Muscle layer of colon (tissue), 2 donors: ENCODE data around the gene HEPACAM.

Experiments
- H3K27ac ChIP-seq: one replicate; pipeline ENCODE4 v1.7.0; 2013; ENCODE audit warnings: low read depth, mild to moderate bottlenecking, low read length, moderate library complexity
- H3K27me3 ChIP-seq, 2 donors: one replicate each; pipeline ENCODE4 v1.7.0; 2013; ENCODE audit warnings: low read length in 2 of 2, mild to moderate bottlenecking in 2 of 2; ENCODE audit not compliant: insufficient read depth in 2 of 2, control insufficient read depth in 1 of 2
- H3K36me3 ChIP-seq: one replicate; pipeline ENCODE4 v1.7.0; 2013; ENCODE audit warnings: mild to moderate bottlenecking, low read length; ENCODE audit not compliant: insufficient read depth
- H3K4me1 ChIP-seq: one replicate; pipeline ENCODE4 v1.7.0; 2013; ENCODE audit warnings: mild to moderate bottlenecking, low read length; ENCODE audit not compliant: insufficient read depth
- H3K4me3 ChIP-seq, 2 donors: one replicate each; pipeline ENCODE4 v1.7.0; 2013; ENCODE audit warnings: low read length in 2 of 2, low read depth in 1 of 2, mild to moderate bottlenecking in 1 of 2, moderate library complexity in 1 of 2
- H3K9ac ChIP-seq: one replicate; pipeline ENCODE4 v1.7.0; 2013; ENCODE audit warnings: low read length
- H3K9me3 ChIP-seq: one replicate; pipeline ENCODE4 v1.7.0; 2013; ENCODE audit warnings: mild to moderate bottlenecking, low read length
- donor health status: abdominal sarcoma.
- donor health status: Adenocarcinoma of cecum.

HEPACAM gene

GRCh38 chr11:124889191-124890091 lies 46.4 kb downstream of the HEPACAM start:
- Histone ChIP-seq H3K4me1 (peaks cover 14% of the 10 kb centered on the region), H3K36me3 (no peaks in the 10 kb centered on the region), H3K27me3 (peaks cover 0 to 16% of the 10 kb centered on the region in 2 donors), H3K9ac (no peak overlapping the region), H3K27ac (no peak overlapping the region), H3K4me3 (no peak overlapping the region), H3K9me3 (no peaks in the 10 kb centered on the region)

GRCh38 chr11:124887667-124888013 lies 48.2 kb downstream of the HEPACAM start:
- no peak overlapping the region for H3K4me3 ChIP-seq
- no peaks in the 10 kb centered on the region for H3K9me3 ChIP-seq
- no peaks in the 10 kb centered on the region for H3K36me3 ChIP-seq
- H3K27ac ChIP-seq = no peak overlapping the region
- H3K27me3 ChIP-seq = peaks cover 0 to 16% of the 10 kb centered on the region in 2 donors
- H3K9ac ChIP-seq = no peak overlapping the region
- peaks cover 16% of the 10 kb centered on the region for H3K4me1 ChIP-seq

GRCh38 chr11:124886978-124887666 lies 48.7 kb downstream of the HEPACAM start:
- H3K4me3 ChIP-seq = no peak overlapping the region
- peaks cover 12% of the 10 kb centered on the region for H3K4me1 ChIP-seq
- H3K27ac ChIP-seq = no peak overlapping the region
- H3K9ac ChIP-seq = no peak overlapping the region
- H3K9me3 ChIP-seq = no peaks in the 10 kb centered on the region
- peaks cover 0 to 16% of the 10 kb centered on the region in 2 donors for H3K27me3 ChIP-seq
- no peaks in the 10 kb centered on the region for H3K36me3 ChIP-seq

- no peaks in the 10 kb centered on the region for H3K9me3 ChIP-seq
- no peak overlapping the region for H3K27ac ChIP-seq
- H3K36me3 ChIP-seq = no peaks in the 10 kb centered on the region
- H3K4me1 ChIP-seq = peaks cover 12% of the 10 kb centered on the region
- peaks cover 0 to 16% of the 10 kb centered on the region in 2 donors for H3K27me3 ChIP-seq
- H3K4me3 ChIP-seq = no peak overlapping the region
- H3K9ac ChIP-seq = no peak overlapping the region
These were observed 49.4 kb downstream of the HEPACAM start for GRCh38 chr11:124886476-124886875.

- Histone ChIP-seq H3K4me1 (peaks cover 4% of the 10 kb centered on the region), H3K27me3 (peaks cover 0 to 16% of the 10 kb centered on the region in 2 donors), H3K27ac (no peak overlapping the region), H3K9me3 (no peaks in the 10 kb centered on the region), H3K9ac (no peak overlapping the region), H3K4me3 (no peak overlapping the region), H3K36me3 (no peaks in the 10 kb centered on the region)
These were observed 50.9 kb downstream of the HEPACAM start for GRCh38 chr11:124884869-124885479.

GRCh38 chr11:124884340-124884739 lies 51.5 kb downstream of the HEPACAM start:
- no peak overlapping the region for H3K27ac ChIP-seq
- peaks cover 0 to 16% of the 10 kb centered on the region in 2 donors for H3K27me3 ChIP-seq
- no peaks in the 10 kb centered on the region for H3K9me3 ChIP-seq

GRCh38 chr11:124882339-124883071 lies 53.3 kb downstream of the HEPACAM start:
- Histone ChIP-seq H3K4me3 (no peak overlapping the region), H3K4me1 (peaks cover 13% of the 10 kb centered on the region)

More at GRCh38 chr11:124884340-124884739, 51.5 kb downstream of the HEPACAM start:
- Histone ChIP-seq H3K4me3 (no peak overlapping the region), H3K36me3 (no peaks in the 10 kb centered on the region), H3K9ac (no peak overlapping the region), H3K4me1 (peaks cover 4% of the 10 kb centered on the region)

GRCh38 chr11:124880958-124881357 lies 54.9 kb downstream of the HEPACAM start:
- Histone ChIP-seq H3K27ac (no peak overlapping the region), H3K36me3 (no peaks in the 10 kb centered on the region), H3K27me3 (no peaks in the 10 kb centered on the region), H3K9ac (no peak overlapping the region), H3K4me1 (peaks cover 18% of the 10 kb centered on the region), H3K9me3 (no peaks in the 10 kb centered on the region), H3K4me3 (no peak overlapping the region)

More at GRCh38 chr11:124882339-124883071, 53.3 kb downstream of the HEPACAM start:
- H3K27me3 ChIP-seq = peaks cover 0 to 7% of the 10 kb centered on the region in 2 donors
- no peak overlapping the region for H3K27ac ChIP-seq
- no peaks in the 10 kb centered on the region for H3K9me3 ChIP-seq
- no peaks in the 10 kb centered on the region for H3K36me3 ChIP-seq
- H3K9ac ChIP-seq = no peak overlapping the region

GRCh38 chr11:124880290-124880611 lies 55.6 kb downstream of the HEPACAM start:
- H3K4me3 ChIP-seq = no peak overlapping the region
- no peak overlapping the region for H3K9ac ChIP-seq
- no peak overlapping the region for H3K27ac ChIP-seq
- peaks cover 22% of the 10 kb centered on the region for H3K4me1 ChIP-seq
- H3K36me3 ChIP-seq = no peaks in the 10 kb centered on the region
- H3K9me3 ChIP-seq = no peaks in the 10 kb centered on the region
- peaks cover 0 to 3% of the 10 kb centered on the region in 2 donors for H3K27me3 ChIP-seq

- Histone ChIP-seq H3K4me1 (peaks cover 22% of the 10 kb centered on the region), H3K27me3 (peaks cover 0 to 8% of the 10 kb centered on the region in 2 donors), H3K36me3 (no peaks in the 10 kb centered on the region), H3K9me3 (no peaks in the 10 kb centered on the region), H3K4me3 (no peak overlapping the region), H3K9ac (no peak overlapping the region), H3K27ac (no peak overlapping the region)
These were observed 56.2 kb downstream of the HEPACAM start for GRCh38 chr11:124879493-124880289.
